Natural killer cell treated with Interleukin-12 subunit alpha and Interleukin-12 subunit beta and Interleukin-15 and Interleukin-18, amount 100 ng/mL, for 72 hours (primary cell): ENCODE measurements around the gene POLR3B. TPM values are rescaled to one million over a fixed set of nuclear protein-coding genes. Genes with fewer than 3 reads are reported as not detected.

Source experiments
- ATAC-seq, 2 donors: fragments of 150-1000 bp; cut with Tn5 transposase in 1 of 2; sonication (Bioruptor Pico), chemical (Tn5 transposase) in 1 of 2; 2 replicates each; pipeline ENCODE4 v1.10.0; 2021
- DNase-seq: peaks from one replicate; pipeline ENCODE4 v3.0.0; 2022; ENCODE audit warnings: low spot score
- H3K27ac Mint-ChIP-seq, 2 donors: 1 replicate in 1 of 2; 2 replicates in 1 of 2; pipeline ENCODE4 v1.8.0; 2022; ENCODE audit warnings: mixed read lengths in 2 of 2, mild to moderate bottlenecking in 1 of 2, moderate library complexity in 1 of 2
- H3K27me3 Mint-ChIP-seq, 2 donors: 1 replicate in 1 of 2; 2 replicates in 1 of 2; pipeline ENCODE4 v1.8.0; 2022; ENCODE audit warnings: mixed read lengths in 2 of 2
- H3K36me3 Mint-ChIP-seq: one replicate; pipeline ENCODE4 v1.8.0; 2022; ENCODE audit warnings: mixed read lengths
- H3K4me1 Mint-ChIP-seq, 2 donors: 1 replicate in 1 of 2; 2 replicates in 1 of 2; pipeline ENCODE4 v1.8.0; 2022; ENCODE audit warnings: low read depth in 2 of 2, mixed read lengths in 2 of 2, mild to moderate bottlenecking in 1 of 2
- H3K4me3 Mint-ChIP-seq: one replicate; pipeline ENCODE4 v1.8.0; 2022; ENCODE audit warnings: mixed read lengths
- H3K9me3 Mint-ChIP-seq: 2 replicates; pipeline ENCODE4 v1.8.0; 2022; ENCODE audit warnings: mixed read lengths
- total RNA-seq, 2 donors: library from RNA; stranded (reverse); gene quantifications; one replicate each; pipeline ENCODE4 v1.2.3, GENCODE V29; 2022

Gene POLR3B
- total RNA-seq, 2 donors from 2014 or later = 9.0 to 12.3 TPM

DNA sequence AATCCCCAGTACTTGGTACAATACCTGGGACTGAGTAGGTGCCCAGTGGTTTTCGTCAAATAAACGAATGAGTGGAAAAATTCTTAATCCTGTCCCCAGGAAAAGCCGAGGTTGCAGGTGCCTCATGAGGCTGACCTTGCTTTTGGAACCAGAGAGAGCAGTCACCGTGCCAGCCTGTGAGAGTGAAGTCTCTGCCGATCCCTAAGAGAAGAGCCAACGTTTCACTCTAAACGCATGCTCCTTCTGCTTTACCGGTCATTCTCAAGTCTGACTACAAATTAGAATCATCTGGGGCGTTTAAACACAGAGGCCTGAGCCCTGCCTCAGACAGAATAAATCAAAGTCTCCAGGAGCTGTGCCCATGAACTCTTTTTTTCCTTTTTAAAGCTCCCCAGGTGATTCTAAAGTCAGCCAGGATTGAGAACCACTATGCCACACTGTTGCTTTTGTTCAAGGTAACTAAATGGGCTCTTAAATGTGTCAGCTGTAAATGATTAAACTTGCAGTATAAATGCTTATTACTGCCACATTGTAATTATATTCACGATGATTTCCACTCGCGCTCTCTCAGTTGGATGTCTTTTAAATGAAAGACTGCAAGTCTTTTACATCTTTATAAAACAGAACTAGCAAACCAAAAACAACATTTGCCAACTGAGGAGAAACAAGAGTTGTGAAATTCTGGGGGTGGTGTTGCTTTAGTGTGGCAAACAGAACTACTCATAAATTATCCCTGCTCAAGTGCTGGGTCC is 28.1 kb upstream of the POLR3B start:
- ATAC-seq = no peak
- no peak for DNase-seq
- Mint-ChIP-seq H3K36me3 (peaks cover 5% of the 10 kb centered on the region), H3K27me3 (no peaks in the 10 kb centered on the region), H3K4me3 (no peak overlapping the region), H3K9me3 (no peaks in the 10 kb centered on the region), H3K4me1 (peaks cover 0 to 12% of the 10 kb centered on the region in 2 donors), H3K27ac (no peak overlapping the region)

DNA sequence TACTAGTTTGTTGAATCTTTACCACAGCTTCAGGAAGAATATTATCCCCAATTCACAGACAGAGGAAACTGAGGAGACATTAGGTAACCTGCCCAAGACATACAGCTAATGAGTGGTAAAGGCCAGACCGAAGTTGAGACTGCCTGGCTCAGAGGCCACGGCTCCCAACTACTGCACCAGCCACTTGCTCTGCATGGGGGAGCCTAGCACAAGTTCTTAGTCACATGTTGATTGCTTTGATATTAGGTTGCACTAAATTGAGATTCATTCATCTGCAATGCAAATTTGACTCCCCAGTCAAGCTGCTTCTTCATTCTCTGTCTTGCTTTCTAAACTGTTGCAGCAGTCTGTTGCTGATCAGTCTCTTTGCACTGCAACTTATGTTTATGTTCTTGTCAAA is 25.9 kb upstream of the POLR3B start:
- ATAC-seq (no peak), DNase-seq (no peak)
- Mint-ChIP-seq H3K4me1 (peaks cover 0 to 6% of the 10 kb centered on the region in 2 donors), H3K4me3 (no peak overlapping the region), H3K27ac (no peak overlapping the region), H3K36me3 (no peaks in the 10 kb centered on the region), H3K9me3 (no peaks in the 10 kb centered on the region), H3K27me3 (no peaks in the 10 kb centered on the region)

DNA sequence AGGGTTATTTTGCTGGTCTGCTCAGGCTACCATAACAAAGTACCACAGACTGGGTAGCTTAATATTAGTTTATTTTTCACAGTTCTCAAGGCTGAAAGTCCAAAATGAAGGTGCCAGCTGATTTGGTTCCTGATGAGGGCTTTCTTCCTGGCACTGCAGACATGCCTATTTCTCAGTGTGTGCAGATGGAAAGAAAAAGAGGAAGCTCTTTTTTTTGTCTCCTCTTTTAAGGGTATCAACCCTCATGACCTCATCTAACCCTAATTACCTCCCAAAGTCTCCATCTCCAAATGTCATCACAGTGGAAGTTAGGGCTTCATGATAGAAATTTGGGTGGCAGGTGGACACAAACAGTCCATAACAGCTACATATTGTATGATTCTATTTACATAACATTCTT is 25.0 kb upstream of the POLR3B start:
- ATAC-seq (no peak), DNase-seq (no peak)
- Mint-ChIP-seq H3K4me3 (no peak overlapping the region), H3K36me3 (no peaks in the 10 kb centered on the region), H3K9me3 (no peaks in the 10 kb centered on the region), H3K4me1 (peaks cover 0 to 6% of the 10 kb centered on the region in 2 donors), H3K27me3 (no peaks in the 10 kb centered on the region), H3K27ac (no peak overlapping the region)

DNA sequence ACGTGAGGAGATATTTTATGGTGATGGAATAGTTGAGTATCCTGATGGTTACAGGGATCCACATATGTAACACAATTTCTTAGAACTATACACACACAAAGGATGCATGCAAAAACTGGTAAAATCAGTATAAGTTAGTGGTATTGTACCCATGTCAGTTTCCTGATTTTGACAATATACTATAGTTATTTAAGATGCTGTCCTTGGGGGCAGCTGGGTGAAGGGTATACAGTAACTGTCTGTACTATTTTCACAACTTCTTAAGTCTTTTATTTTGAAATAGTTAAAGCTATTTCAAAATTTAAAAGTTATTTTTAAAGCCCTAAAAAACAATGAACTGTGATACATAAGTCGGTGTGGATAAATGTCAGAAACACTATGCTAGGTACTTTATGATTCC is 24.5 kb upstream of the POLR3B start:
- no peak overlapping the region for H3K4me3 Mint-ChIP-seq
- H3K27me3 Mint-ChIP-seq = no peaks in the 10 kb centered on the region
- no peak for ATAC-seq
- H3K4me1 Mint-ChIP-seq = peaks cover 0 to 6% of the 10 kb centered on the region in 2 donors
- no peak for DNase-seq
- no peak overlapping the region for H3K27ac Mint-ChIP-seq
- H3K9me3 Mint-ChIP-seq = no peaks in the 10 kb centered on the region
- no peaks in the 10 kb centered on the region for H3K36me3 Mint-ChIP-seq

DNA sequence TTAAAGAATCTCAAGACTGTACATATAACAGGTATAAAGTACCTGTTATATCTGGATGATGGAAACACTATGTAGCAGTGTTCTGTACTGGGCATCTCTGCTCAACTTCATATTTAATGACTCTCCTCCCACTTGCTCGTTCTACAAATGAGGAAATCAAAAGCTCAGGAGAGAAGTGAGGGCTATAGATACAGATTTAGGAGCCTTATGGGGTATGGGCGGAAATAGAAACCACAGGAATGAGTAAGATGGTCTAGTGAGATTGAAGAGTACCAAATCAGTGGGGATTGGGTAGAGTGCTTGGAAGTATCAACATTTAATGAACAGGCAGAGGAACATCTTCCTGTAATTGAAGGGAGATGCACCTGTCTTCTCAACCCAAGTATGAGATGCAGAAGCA is 23.8 kb upstream of the POLR3B start:
- Mint-ChIP-seq H3K4me1 (peaks cover 0 to 6% of the 10 kb centered on the region in 2 donors), H3K27ac (no peak overlapping the region), H3K36me3 (no peaks in the 10 kb centered on the region), H3K9me3 (no peaks in the 10 kb centered on the region), H3K27me3 (no peaks in the 10 kb centered on the region), H3K4me3 (no peak overlapping the region)
- DNase-seq = no peak
- ATAC-seq = no peak

DNA sequence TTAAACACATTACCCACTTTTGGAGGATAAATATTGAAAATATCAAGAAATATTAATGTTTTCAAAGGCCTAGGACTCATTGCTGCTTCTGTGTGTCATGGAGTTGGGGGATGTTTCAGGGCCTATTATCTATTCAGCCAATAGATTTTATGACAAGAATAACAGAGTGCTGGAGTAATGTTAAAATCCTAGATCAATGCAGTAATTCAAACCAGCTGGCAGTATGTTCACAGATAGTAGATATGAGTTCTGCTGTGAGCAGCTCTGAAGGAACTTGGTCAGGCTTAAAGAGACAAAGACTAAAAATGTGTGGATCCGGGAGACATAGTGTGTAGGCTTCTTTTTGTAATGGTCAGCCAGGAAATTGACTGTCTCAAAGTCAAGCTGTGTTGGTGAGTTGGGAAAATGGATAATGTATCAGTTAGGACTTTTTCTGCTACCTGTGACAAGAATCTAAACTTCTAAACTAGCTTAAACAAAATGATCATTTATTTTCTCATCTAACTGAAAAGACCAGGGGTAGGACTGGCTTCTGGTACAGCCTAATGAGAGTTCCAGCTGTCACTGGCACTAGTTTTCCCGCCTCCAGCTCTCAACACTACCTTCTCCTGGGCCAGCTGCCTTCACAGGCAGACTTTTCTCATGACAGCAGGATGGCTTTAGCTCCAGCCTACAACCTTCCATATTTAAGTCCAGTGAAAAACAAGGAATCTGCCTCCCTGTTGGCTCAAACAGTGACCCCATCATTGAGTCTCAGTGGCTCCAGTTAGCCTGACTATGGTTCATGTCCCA is 16.3 kb upstream of the POLR3B start:
- Mint-ChIP-seq H3K4me3 (no peak overlapping the region), H3K27ac (no peak overlapping the region), H3K9me3 (no peaks in the 10 kb centered on the region), H3K36me3 (peaks cover 1% of the 10 kb centered on the region), H3K27me3 (no peaks in the 10 kb centered on the region), H3K4me1 (no peaks in the 10 kb centered on the region)
- no peak for DNase-seq
- ATAC-seq = no peak

DNA sequence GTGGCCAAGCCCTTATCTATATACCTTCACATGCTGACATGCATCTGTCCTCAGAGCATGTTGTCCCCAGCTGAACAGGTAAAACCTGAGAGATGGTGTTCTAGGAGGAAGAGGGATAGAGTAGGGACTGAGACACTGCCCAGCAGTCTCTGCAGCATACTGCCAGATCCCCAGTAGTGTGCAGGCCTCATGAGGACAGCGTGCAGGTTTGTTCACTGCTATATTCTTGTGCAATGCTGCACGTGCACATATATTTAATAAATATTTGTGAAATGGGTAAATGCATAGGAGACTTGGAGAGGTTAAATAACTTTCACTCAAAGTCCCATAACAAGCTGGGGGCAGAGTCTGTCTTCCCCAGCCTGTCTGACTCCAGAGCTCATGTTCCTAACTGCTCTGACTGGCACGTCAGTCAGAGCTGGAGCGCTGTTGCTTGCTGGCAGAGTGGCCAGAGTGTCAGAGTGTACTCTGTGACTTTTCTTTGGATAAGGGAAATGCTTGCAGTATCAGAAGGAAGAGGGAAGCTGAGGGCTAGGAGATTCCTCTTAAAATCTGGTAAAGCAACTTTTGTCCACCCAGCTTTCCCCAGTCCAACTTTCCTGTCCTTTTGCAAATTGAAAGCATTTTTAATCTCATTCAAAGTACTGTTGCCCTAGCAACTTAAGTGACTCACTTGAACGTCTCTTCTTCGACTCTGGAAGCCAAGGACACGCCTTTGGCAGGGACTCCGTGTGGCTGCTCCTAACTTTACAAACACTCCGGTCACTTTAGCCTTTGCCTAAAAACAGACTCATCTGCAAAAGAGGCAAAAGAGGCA is 14.9 kb upstream of the POLR3B start:
- peaks cover 4% of the 10 kb centered on the region for H3K36me3 Mint-ChIP-seq
- DNase-seq = no peak
- ATAC-seq = no peak
- H3K27ac Mint-ChIP-seq = no peak overlapping the region
- no peaks in the 10 kb centered on the region for H3K9me3 Mint-ChIP-seq
- H3K4me1 Mint-ChIP-seq = no peaks in the 10 kb centered on the region
- no peaks in the 10 kb centered on the region for H3K27me3 Mint-ChIP-seq
- no peak overlapping the region for H3K4me3 Mint-ChIP-seq

DNA sequence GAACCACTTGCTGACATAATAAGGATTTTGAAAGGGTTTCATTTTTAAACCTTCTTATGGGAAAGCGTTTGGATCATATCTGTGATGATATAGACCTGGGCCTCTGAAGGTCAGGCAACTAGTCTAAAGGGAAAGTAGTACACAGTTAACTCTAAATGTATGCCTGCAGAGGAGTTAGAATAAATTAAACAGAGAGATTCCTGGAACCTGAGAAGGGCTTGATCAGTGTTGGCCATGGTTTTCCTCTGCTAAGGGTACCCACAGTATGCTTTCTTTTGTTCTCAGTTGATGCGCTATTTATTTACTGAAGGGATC is 14.4 kb upstream of the POLR3B start:
- Mint-ChIP-seq H3K36me3 (peaks cover 4% of the 10 kb centered on the region), H3K27ac (no peak overlapping the region), H3K4me3 (no peak overlapping the region), H3K4me1 (no peaks in the 10 kb centered on the region), H3K27me3 (no peaks in the 10 kb centered on the region), H3K9me3 (no peaks in the 10 kb centered on the region)
- DNase-seq (no peak), ATAC-seq (no peak)

DNA sequence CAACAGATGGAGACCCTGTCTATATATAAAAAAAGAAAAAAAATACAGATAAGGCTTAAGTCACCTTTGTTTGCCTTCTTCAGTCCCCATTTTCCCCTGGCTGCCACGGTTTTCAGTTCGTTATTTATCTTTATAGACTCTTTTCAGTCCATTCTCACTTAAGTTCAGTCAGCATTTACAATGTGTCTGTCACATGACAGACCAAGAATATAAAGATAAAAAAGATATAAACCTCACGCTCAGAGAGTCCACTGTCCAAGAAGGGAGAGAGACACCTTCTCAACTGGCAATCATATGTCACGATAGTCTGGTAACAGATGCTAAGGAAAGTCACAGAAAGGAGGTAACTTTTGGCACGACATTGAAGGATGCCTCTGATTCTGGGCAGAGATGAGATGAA is 13.4 kb upstream of the POLR3B start:
- Mint-ChIP-seq H3K27me3 (no peaks in the 10 kb centered on the region), H3K4me3 (no peak overlapping the region), H3K9me3 (no peaks in the 10 kb centered on the region), H3K36me3 (peaks cover 4% of the 10 kb centered on the region), H3K4me1 (no peaks in the 10 kb centered on the region), H3K27ac (no peak overlapping the region)
- ATAC-seq (no peak), DNase-seq (no peak)

DNA sequence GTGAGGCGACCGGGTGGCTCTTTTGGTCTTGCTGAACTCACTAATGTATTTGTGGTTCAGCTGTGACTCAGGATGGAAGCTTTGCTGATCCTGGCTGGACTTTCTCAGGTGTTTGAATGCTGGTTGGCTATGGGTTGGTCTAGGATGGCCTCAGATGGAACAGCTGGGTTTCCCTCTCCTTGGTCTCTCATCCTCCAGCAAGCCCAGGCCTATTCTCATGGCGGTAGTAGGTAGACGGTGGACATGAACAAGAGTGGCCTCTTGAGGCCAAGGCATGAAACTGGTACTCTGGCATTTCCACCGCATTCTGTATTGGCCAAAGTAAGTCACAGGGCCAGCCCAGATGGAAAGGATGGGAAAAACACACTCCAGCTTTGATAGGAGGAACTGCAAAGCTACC is 11.8 kb upstream of the POLR3B start:
- Mint-ChIP-seq H3K9me3 (no peaks in the 10 kb centered on the region), H3K36me3 (peaks cover 4% of the 10 kb centered on the region), H3K27me3 (no peaks in the 10 kb centered on the region), H3K27ac (no peak overlapping the region), H3K4me3 (no peak overlapping the region), H3K4me1 (no peaks in the 10 kb centered on the region)
- ATAC-seq = no peak
- no peak for DNase-seq

DNA sequence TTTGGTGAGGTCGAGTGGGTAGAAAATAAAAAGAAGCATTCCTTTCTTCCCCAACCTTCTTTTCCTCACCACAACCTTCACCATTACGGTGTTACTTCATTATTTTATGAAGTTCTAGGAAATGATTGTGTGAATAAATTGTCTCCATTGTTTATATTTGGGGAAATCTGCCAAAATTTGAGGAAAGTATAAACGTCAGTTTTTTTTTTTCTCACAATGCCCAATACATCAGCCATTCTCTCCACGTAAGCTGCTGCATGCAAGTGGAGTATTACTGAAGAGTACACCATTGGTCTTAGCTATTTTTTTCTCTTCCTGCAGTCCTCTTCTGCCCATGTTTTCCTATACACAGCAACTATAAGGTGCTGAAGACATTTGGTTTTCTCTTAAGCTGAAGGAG is 9.1 kb upstream of the POLR3B start:
- no peak overlapping the region for H3K4me3 Mint-ChIP-seq
- DNase-seq = no peak
- H3K4me1 Mint-ChIP-seq = no peaks in the 10 kb centered on the region
- ATAC-seq = no peak
- no peak overlapping the region for H3K27ac Mint-ChIP-seq
- H3K27me3 Mint-ChIP-seq = no peaks in the 10 kb centered on the region
- peaks cover 4% of the 10 kb centered on the region for H3K36me3 Mint-ChIP-seq
- no peaks in the 10 kb centered on the region for H3K9me3 Mint-ChIP-seq

DNA sequence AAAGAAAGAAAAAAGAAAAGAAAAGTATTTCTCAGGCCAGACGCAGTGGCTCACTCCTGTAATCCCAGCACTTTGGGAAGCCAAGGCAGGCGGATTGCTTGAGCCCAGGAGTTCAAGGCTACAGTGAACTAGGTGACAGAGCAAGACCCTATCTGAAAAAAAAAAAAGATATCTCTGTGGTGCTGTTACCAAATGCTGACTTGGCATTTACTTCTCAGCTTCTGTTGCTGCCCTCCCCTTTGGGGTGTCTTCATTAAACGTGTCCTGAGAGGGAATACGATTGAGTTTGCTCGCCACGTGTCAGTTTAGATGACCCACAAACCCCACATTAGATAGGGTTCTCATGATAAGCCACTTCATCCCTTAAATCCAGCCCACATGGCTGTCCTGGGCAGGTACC is 4.4 kb upstream of the POLR3B start:
- no peaks in the 10 kb centered on the region for H3K27me3 Mint-ChIP-seq
- H3K4me3 Mint-ChIP-seq = no peak overlapping the region
- no peak for ATAC-seq
- H3K9me3 Mint-ChIP-seq = no peaks in the 10 kb centered on the region
- no peak for DNase-seq
- no peaks in the 10 kb centered on the region for H3K36me3 Mint-ChIP-seq
- H3K4me1 Mint-ChIP-seq = peaks cover 6 to 11% of the 10 kb centered on the region in 2 donors
- no peak overlapping the region for H3K27ac Mint-ChIP-seq

DNA sequence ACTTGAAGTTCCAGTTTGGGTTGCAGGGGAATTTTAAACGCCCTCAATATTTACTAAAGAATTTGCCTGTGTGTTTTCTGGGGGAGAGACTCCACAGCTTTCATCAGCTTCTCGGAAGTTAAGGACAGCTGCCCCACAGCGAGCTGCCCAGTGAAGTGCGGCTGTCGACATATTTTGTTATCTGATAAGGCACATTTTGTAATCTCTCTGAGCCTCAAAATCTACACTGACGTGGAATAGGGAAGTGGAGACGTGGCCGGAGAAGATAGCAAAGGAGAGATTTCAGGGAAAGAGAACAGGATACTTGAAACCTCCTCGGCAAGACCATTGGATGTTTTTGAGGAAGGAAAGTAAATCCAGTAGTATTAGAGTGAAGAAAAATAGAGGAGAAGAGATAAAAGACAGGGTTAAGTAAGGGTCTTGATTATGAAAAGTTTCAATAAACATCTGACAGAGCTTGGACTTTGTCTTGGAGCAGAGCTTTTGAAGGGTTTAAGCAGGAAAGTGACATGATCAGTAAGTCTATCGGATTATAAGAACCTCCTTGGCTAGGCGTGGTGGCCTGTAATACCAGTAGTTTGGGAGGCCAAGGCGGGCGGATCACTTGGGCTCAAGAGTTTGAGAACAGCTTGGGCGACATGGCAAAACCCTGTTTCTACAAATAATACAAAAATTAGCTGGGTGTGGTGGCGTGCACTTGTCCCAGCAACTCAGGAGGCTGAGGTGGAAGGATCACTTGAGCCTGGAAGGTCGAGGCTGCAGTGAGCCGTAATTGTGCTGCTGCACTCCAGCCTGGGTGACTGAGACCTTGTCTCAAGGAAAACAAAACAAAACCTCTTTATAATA is 1.1 kb downstream of the POLR3B start:
- peak overlapping the region; percentile 96 for H3K4me3 Mint-ChIP-seq
- H3K9me3 Mint-ChIP-seq = no peaks in the 10 kb centered on the region
- peak; percentile 0 to 11 for ATAC-seq
- peak overlapping the region; percentile 88 to 97 for H3K27ac Mint-ChIP-seq
- no peaks in the 10 kb centered on the region for H3K27me3 Mint-ChIP-seq
- peaks cover 12 to 17% of the 10 kb centered on the region in 2 donors for H3K4me1 Mint-ChIP-seq
- DNase-seq = no peak
- no peaks in the 10 kb centered on the region for H3K36me3 Mint-ChIP-seq
